Measurements from ENCODE around the gene ZBP1. TPM values are rescaled to one million over a fixed set of nuclear protein-coding genes. Genes with fewer than 3 reads are reported as not detected.

The ZBP1 gene
- total and polyA plus RNA-seq, 5 donors = 0.16 to 0.38 (median 0.23) TPM; not detected in 2

DNA sequence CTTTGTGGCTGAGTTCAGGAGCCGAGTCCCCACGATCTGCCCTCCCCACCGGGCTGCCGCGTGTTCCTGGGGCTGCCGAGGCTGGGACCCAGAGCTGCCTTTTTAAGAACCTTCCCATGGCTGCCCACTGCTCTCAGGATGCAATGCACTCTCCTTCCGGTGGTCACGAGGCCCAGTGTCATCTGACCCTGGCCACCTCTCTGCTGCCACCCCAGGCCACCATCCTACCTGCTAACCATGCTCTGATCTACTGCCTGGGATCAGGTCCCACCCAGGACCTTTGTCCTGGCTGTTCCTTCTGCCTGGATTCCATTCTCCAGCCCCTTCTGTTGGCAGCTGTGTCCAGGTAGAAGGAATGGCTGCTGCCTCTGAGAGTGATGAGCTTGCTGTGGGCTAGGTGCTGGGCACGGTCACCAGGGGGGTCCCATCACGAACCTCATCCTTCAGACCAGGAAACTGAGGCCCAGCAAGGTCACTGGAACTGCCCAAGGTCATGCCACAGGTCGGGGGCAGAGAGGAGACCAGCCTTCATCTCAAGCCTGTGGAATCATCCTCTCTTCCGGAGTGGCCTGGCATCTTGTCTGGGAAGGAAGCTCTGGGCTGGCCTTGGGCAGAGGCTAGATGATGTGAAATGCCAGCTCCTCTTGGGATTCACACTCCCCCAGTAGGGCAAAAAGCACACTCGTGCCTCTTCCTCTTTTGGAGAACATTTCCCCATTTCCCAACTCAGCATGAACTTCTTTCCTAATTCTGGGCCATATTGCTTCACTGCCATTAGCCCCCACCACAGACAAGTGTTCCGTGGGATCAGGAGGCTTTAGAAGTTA, 38.8 kb downstream of the ZBP1 start:
- WGBS = 80% methylated on average over 14 of the region's 14 CpGs
- ATAC-seq (peak in 1 of 2 donors; percentile 19), DNase-seq (no peak)
- no peaks in the 10 kb centered on the region for H3K27me3 ChIP-seq (ENCODE audit: control insufficient read depth, insufficient read depth)
- H3K27ac ChIP-seq (ENCODE audit: low read length) = no peak overlapping the region
- intact Hi-C loops (cut with DNase I) = no loop called here
- no peaks in the 10 kb centered on the region for H3K4me1 ChIP-seq (ENCODE audit: control insufficient read depth, insufficient read depth, low read length)
- H3K9me3 ChIP-seq (ENCODE audit: control insufficient read depth, low read length) = no peaks in the 10 kb centered on the region
- H3K4me3 ChIP-seq (ENCODE audit: low read length) = no peak overlapping the region

DNA sequence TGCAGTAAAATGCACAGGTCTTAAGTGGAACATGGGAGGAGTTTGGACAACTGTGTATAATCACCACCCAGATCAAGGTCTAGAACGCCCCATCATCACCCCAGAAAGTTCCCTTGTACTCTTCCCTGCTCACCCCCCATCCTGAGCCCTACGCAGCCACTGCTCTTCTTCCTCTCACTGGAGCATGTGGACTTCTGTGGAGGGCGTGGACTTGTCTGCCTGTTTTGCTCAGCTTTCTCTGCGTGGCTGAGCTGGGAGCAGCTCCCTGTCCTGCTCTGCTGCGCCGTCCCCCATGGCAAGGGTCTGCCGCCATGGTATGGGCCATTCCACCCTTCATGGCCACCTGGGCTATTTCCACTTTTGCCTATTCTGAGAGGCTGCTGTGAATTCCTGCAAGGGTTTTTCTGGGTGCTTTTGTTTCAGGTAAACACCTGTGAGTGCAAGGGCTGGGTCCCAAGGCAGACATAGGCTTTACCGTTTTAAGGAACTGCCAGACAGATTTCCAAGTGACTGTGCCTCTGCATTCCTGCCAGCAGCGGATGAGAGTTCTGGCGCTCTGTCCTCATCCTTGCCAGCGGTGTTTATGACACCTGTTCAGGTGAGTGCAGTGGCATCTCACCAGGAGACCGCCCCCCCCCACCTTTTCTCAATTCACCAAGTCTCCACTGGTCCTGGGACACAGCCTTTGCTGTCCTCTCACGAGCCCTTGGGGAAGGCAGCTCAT, 39.6 kb downstream of the ZBP1 start:
- intact Hi-C loops (cut with DNase I) = no loop called here
- H3K27ac ChIP-seq (ENCODE audit: low read length) = no peak overlapping the region
- no peak for ATAC-seq
- no peaks in the 10 kb centered on the region for H3K9me3 ChIP-seq (ENCODE audit: control insufficient read depth, low read length)
- no peak for DNase-seq
- no peaks in the 10 kb centered on the region for H3K27me3 ChIP-seq (ENCODE audit: control insufficient read depth, insufficient read depth)
- no peaks in the 10 kb centered on the region for H3K4me1 ChIP-seq (ENCODE audit: control insufficient read depth, insufficient read depth, low read length)
- 91% methylated on average over 13 of the region's 13 CpGs for WGBS
- H3K4me3 ChIP-seq (ENCODE audit: low read length) = no peak overlapping the region

DNA sequence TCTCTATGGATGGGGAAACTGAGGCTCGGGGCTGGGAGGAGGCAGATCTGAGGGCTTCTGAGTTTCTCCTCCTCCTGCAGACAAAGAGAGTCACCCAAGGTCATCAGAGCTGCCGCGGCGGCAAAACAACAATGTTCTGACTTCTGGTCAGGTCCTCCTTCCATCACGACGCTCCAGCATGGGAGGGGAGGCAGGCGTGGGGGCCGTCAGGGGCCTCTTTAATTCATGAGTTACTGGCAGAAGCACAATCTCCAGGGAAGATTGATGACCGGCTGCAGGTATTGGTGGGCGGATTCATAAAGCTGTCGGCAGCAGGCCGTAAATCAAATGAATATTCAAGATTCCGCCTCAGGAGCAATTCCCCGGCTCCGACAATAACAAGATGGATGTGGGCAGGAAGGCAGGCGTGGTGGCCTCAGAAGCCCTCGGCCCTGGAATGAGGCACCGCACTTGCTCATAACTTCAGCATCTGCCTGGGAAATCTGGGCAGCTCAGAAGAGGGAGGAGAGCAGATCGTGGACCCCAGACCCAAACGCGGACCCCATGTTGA, 40.3 kb downstream of the ZBP1 start:
- DNase-seq (no peak), ATAC-seq (no peak)
- 39% methylated on average over 21 of the region's 21 CpGs for WGBS
- Histone ChIP-seq H3K4me1 (ENCODE audit: control insufficient read depth, insufficient read depth, low read length) (no peaks in the 10 kb centered on the region), H3K27me3 (ENCODE audit: control insufficient read depth, insufficient read depth) (no peaks in the 10 kb centered on the region), H3K4me3 (ENCODE audit: low read length) (no peak overlapping the region), H3K27ac (ENCODE audit: low read length) (no peak overlapping the region), H3K9me3 (ENCODE audit: control insufficient read depth, low read length) (no peaks in the 10 kb centered on the region)
- intact Hi-C loops (cut with DNase I) = no loop called here

DNA sequence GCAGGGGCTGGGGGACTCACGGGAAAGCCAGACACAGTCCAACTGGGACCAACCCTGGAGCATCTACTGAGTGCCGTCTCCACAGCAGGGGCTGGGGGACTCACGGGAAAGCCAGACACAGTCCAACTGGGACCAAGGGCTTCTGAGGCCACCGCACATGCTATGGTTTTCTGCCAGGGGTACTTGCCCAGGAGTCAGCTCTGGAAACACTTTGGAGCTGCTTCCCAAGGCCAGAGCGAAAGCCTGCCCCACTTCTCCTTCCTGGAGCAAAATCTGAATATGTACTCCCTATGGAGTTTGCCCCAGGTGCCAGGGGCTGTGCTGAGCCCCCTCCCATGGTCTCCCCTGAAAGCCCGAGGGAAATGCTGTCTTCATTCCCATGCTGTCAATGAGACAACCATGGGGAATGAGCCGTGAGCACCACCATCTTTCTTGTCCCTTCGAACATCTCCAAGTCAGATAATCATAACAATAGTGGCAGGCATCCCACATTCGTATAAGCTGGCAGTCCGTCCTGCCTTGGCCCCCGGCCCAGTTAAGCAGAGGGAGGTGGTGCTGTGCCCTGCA, 40.8 kb downstream of the ZBP1 start:
- Histone ChIP-seq H3K27me3 (ENCODE audit: control insufficient read depth, insufficient read depth) (no peaks in the 10 kb centered on the region), H3K27ac (ENCODE audit: low read length) (no peak overlapping the region), H3K9me3 (ENCODE audit: control insufficient read depth, low read length) (no peaks in the 10 kb centered on the region), H3K4me1 (ENCODE audit: control insufficient read depth, insufficient read depth, low read length) (no peaks in the 10 kb centered on the region), H3K4me3 (ENCODE audit: low read length) (no peak overlapping the region)
- intact Hi-C loops (cut with DNase I) = no loop called here
- DNase-seq (no peak), ATAC-seq (no peak)
- 57% methylated on average over 11 of the region's 11 CpGs for WGBS

DNA sequence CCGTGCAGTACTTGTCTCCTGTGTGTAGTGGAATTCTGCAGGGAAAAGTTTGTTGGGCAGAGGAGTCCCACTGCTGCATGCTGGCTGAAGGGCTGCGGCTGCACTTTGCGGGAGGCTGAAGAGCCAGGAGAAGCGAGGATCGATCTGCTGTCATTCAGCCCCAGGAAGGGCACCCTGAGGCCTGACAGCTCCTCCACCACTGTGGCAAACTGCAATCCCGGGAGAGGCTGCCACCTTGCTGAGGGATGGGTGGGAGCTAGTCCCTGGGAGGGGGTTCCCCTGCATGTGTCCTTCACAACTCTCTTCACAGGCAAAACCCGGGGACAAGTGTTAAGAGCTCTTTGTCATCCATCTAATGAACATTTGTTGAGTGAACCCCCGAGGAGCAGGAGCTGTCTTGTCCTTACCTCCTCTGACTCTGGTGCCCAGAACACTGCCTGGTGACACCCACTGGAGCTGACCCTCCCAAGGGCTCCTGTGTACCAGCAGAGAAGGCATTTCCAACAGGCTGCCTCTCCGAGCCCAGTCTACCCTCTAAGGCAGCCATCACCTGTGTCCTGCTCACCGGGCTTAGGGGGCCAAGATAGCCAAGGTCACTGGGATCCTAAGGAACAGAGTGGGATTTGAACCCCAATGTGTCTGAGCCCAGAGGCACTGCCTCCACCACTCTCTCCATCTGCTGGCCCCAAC, 41.6 kb downstream of the ZBP1 start:
- WGBS = 78% methylated on average over 10 of the region's 10 CpGs
- Histone ChIP-seq H3K27me3 (ENCODE audit: control insufficient read depth, insufficient read depth) (no peaks in the 10 kb centered on the region), H3K27ac (ENCODE audit: low read length) (no peak overlapping the region), H3K9me3 (ENCODE audit: control insufficient read depth, low read length) (no peaks in the 10 kb centered on the region), H3K4me3 (ENCODE audit: low read length) (no peak overlapping the region), H3K4me1 (ENCODE audit: control insufficient read depth, insufficient read depth, low read length) (no peaks in the 10 kb centered on the region)
- ATAC-seq (no peak), DNase-seq (no peak)
- intact Hi-C loops (cut with DNase I) = no loop called here

DNA sequence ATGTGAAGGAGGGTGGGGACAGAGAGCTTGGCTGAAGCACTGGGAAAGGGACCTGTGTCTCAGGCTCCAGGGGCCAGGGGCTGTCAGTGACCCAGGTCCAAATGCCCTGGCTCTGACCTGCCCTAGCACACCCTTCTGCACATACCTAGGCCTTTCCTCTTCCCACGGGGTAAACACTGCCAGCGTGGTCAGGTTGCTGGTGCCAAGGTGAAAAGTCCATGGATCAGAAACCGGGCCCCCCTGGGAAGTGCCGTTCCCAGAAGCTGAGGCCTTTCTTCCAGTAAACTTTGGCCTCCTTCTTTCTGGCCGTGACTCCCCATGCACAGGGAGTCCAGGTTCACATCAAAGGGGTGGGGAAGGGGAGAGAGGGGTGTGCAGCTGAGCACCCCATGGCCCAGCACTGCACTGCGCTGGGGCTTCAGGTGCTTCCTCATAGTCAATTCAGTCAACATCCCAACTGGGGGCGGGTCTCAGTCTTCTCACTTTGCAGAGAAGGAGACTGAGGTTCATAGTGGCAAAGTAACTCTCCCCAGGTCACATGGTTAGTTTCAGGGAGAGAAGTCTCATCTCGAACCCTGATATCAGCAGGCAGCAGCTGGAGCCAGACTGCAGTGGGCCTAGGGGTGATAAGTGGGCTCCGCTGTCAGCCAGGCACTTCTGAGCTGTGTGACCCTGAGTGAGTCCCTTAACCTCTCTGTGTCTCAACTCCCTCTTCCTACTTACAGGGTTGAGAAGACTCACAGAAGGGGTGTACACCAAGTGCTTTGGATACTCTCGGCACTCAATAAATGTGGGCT, 42.3 kb downstream of the ZBP1 start:
- 81% methylated on average over 10 of the region's 10 CpGs for WGBS
- no peaks in the 10 kb centered on the region for H3K4me1 ChIP-seq (ENCODE audit: control insufficient read depth, insufficient read depth, low read length)
- no peak for ATAC-seq
- no peaks in the 10 kb centered on the region for H3K9me3 ChIP-seq (ENCODE audit: control insufficient read depth, low read length)
- DNase-seq = no peak
- H3K4me3 ChIP-seq (ENCODE audit: low read length) = no peak overlapping the region
- H3K27me3 ChIP-seq (ENCODE audit: control insufficient read depth, insufficient read depth) = no peaks in the 10 kb centered on the region
- no peak overlapping the region for H3K27ac ChIP-seq (ENCODE audit: low read length)
- intact Hi-C loops (cut with DNase I) = no loop called here

DNA sequence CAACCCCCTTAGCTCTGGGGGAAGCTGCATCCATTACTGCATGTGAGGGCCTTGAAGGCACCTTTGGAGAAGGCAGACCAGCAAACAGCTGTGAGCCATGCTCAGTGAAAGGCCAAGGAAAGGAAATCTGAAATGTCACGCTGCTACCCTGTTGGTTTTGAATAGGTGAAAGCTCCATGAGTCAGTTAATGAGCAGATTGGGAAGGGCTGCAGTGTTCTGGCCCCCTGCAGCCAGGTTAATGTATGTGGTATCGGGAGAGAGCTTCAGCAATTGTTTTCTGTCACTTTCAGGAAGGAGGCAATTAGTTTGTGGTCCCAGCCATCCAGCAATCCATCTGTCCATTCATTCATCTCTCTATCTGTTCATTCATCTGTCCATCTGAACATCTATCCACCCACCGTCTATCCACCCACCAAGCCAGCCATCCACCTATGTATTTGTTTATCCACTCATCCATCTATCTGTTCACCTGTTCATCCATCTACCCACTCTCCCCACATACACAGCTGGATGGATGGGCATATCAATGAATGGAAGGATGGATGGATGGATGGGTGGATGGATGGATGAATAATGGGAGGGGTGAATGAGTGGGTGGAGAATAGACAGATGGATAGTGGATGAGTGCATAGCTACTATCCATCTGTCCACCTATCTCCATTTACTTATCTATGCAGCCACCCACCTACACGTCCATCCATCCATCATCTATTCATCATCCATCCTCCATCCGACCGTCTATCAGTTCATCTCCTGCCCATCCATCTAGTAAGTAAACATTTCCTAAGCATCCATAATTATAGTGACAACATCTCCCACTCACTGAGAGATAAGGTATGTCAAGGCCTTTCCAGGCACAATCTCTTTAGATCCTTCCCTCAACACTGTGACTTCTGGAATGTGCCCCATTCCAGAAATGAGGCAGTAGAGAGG, 43.3 kb downstream of the ZBP1 start:
- intact Hi-C loops (cut with DNase I) = no loop called here

DNA sequence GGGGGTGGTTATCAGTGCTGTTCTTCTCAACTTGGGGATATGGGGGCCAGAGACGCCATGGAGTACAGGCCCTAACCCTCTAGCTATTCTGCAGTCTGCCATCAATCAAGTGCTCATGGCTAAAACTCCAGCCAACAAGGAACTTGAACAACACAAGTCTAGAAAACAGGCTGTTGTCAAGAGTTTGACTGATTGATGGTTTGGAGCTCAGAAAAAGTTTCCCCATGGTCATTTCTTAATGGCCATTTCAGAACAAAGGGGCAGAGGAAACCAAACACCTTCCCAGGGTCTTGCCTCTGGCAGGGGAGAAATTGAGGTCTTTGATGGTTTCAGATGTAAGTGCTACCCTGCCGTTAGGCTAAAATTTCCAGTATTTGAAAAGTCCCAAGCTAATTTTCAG, 44.2 kb downstream of the ZBP1 start:
- no peak for ATAC-seq
- H3K4me3 ChIP-seq (ENCODE audit: low read length) = no peak overlapping the region

More for the DNA sequence above, 43.3 kb downstream of the ZBP1 start:
- DNase-seq (no peak), ATAC-seq (no peak)
- Histone ChIP-seq H3K4me3 (ENCODE audit: low read length) (no peak overlapping the region), H3K27ac (ENCODE audit: low read length) (no peak overlapping the region), H3K4me1 (ENCODE audit: control insufficient read depth, insufficient read depth, low read length) (no peaks in the 10 kb centered on the region), H3K9me3 (ENCODE audit: control insufficient read depth, low read length) (no peaks in the 10 kb centered on the region), H3K27me3 (ENCODE audit: control insufficient read depth, insufficient read depth) (no peaks in the 10 kb centered on the region)
- WGBS = 54% methylated on average over 6 of the region's 6 CpGs

DNA sequence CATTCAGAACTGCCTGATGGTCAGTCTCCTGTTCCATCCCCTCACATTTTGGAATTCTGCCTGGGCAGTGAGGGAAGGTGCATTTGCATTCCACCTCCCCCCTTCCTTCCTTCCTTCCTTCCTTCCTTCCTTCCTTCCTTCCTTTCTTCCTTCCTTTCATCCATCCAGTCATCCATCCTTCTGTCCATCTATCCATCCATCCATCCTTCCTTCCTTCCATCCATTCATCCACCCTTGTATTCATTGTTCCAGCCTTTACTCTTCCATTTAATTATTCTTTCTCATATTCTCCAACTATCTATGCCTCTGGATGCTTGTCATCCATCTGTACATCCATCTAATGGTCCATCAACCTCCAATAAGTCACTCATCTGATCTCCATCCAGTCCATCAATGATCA, 45.3 kb downstream of the ZBP1 start:
- intact Hi-C loops (cut with DNase I) = no loop called here
- Histone ChIP-seq H3K27ac (ENCODE audit: low read length) (no peak overlapping the region), H3K27me3 (ENCODE audit: control insufficient read depth, insufficient read depth) (no peaks in the 10 kb centered on the region)

More for the DNA sequence above, 44.2 kb downstream of the ZBP1 start:
- Histone ChIP-seq H3K9me3 (ENCODE audit: control insufficient read depth, low read length) (no peaks in the 10 kb centered on the region), H3K4me1 (ENCODE audit: control insufficient read depth, insufficient read depth, low read length) (no peaks in the 10 kb centered on the region), H3K27ac (ENCODE audit: low read length) (no peak overlapping the region), H3K27me3 (ENCODE audit: control insufficient read depth, insufficient read depth) (no peaks in the 10 kb centered on the region)
- intact Hi-C loops (cut with DNase I) = no loop called here
- DNase-seq = no peak
- 79% methylated on average over 2 of the region's 2 CpGs for WGBS

More for the DNA sequence above, 45.3 kb downstream of the ZBP1 start:
- ATAC-seq (no peak), DNase-seq (no peak)
- Histone ChIP-seq H3K9me3 (ENCODE audit: control insufficient read depth, low read length) (no peaks in the 10 kb centered on the region), H3K4me3 (ENCODE audit: low read length) (no peak overlapping the region), H3K4me1 (ENCODE audit: control insufficient read depth, insufficient read depth, low read length) (no peaks in the 10 kb centered on the region)

Data from right cardiac atrium (tissue), 5 donors.